SK-N-SH treated with all-trans-retinoic acid at 6 μM for 48 hours (cell line): ENCODE results near the gene SPATA6L.

Experiments used
- ATAC-seq: fragments of 200-7000 bp; cut with Tn5 transposase; 3 replicates; pipeline ENCODE4 v1.9.1; 2020; ENCODE audit warnings: mild to moderate bottlenecking, moderate library complexity
- ARNTL ChIP-seq: fragments of 450-650 bp; formaldehyde crosslinking; IDR thresholded peaks from 2 replicates; pipeline ENCODE4 v1.5.0; 2020; ENCODE audit warnings: low read depth, mild to moderate bottlenecking, moderate library complexity, borderline replicate concordance
- BACH2 ChIP-seq: fragments of 250-450 bp; sonication (Bioruptor Pico); IDR thresholded peaks from 2 replicates; pipeline ENCODE4 v1.9.0; 2021; ENCODE audit warnings: mild to moderate bottlenecking, borderline replicate concordance
- CSDC2 ChIP-seq: fragments of 250-450 bp; sonication (Bioruptor Pico); IDR thresholded peaks from 2 replicates; pipeline ENCODE4 v1.5.0; 2020; ENCODE audit warnings: mild to moderate bottlenecking, moderate library complexity
- ESRRG ChIP-seq: fragments of 250-450 bp; sonication (Bioruptor Pico); IDR thresholded peaks from 2 replicates; pipeline ENCODE4 v1.6.1; 2021; ENCODE audit warnings: mild to moderate bottlenecking
- GLIS3 ChIP-seq: fragments of 250-450 bp; sonication (Bioruptor Pico); IDR thresholded peaks from 2 replicates; pipeline ENCODE4 v1.5.0; 2020; ENCODE audit warnings: mild to moderate bottlenecking, moderate library complexity
- OSR1 ChIP-seq: fragments of 250-450 bp; sonication (Bioruptor Pico); IDR thresholded peaks from 2 replicates; pipeline ENCODE4 v1.8.0; 2022; ENCODE audit warnings: moderate library complexity, mild to moderate bottlenecking, inconsistent platforms
- PPARA ChIP-seq: fragments of 250-450 bp; sonication (Bioruptor Pico); IDR thresholded peaks from 2 replicates; pipeline ENCODE4 v1.5.0; 2020; ENCODE audit warnings: mild to moderate bottlenecking, borderline replicate concordance
- RARB ChIP-seq: fragments of 250-450 bp; sonication (Bioruptor Pico); IDR thresholded peaks from 2 replicates; pipeline ENCODE4 v1.8.0; 2021; ENCODE audit warnings: mild to moderate bottlenecking, moderate library complexity
- TCF4 ChIP-seq: fragments of 250-450 bp; sonication (Bioruptor Pico); IDR thresholded peaks from 2 replicates; pipeline ENCODE4 v1.8.0; 2021; ENCODE audit warnings: mild to moderate bottlenecking, moderate library complexity, borderline replicate concordance
- TOX ChIP-seq: fragments of 250-450 bp; sonication (Bioruptor Pico); IDR thresholded peaks from 2 replicates; pipeline ENCODE4 v1.8.0; 2021; ENCODE audit warnings: mild to moderate bottlenecking, moderate library complexity, borderline replicate concordance
- TSHZ2 ChIP-seq: fragments of 250-450 bp; sonication (Bioruptor Pico); IDR thresholded peaks from 2 replicates; pipeline ENCODE4 v1.5.0; 2020; ENCODE audit warnings: mild to moderate bottlenecking, moderate library complexity
- ZC3H10 ChIP-seq: fragments of 250-450 bp; sonication (Bioruptor Pico); IDR thresholded peaks from 2 replicates; pipeline ENCODE4 v1.5.1; 2021; ENCODE audit warnings: mild to moderate bottlenecking, moderate library complexity
- ZFP3 ChIP-seq: fragments of 250-450 bp; sonication (Bioruptor Pico); IDR thresholded peaks from 2 replicates; pipeline ENCODE4 v1.5.0; 2020; ENCODE audit warnings: mild to moderate bottlenecking, moderate library complexity
- ZFP30 ChIP-seq: fragments of 450-650 bp; formaldehyde crosslinking; IDR thresholded peaks from 2 replicates; pipeline ENCODE4 v1.5.0; 2022; ENCODE audit warnings: mild to moderate bottlenecking, moderate library complexity
- ZNF565 ChIP-seq: fragments of 450-650 bp; formaldehyde crosslinking; conservative IDR thresholded peaks from 2 replicates; pipeline ENCODE4 v1.5.0; 2020; ENCODE audit warnings: low read depth, mild to moderate bottlenecking, moderate library complexity
- ZNF70 ChIP-seq: fragments of 450-650 bp; formaldehyde crosslinking; IDR thresholded peaks from 2 replicates; pipeline ENCODE4 v1.5.0; 2020; ENCODE audit warnings: mild to moderate bottlenecking, moderate library complexity
- ZNF8 ChIP-seq: fragments of 450-650 bp; formaldehyde crosslinking; IDR thresholded peaks from 2 replicates; pipeline ENCODE4 v1.5.0; 2020; ENCODE audit warnings: mild to moderate bottlenecking, moderate library complexity
- TF ChIP-seq, protein P1 (sequence below): fragments of 250-450 bp; sonication (Bioruptor Pico); IDR thresholded peaks from 2 replicates; pipeline ENCODE4 v1.8.0; 2021; ENCODE audit warnings: low read depth, mild to moderate bottlenecking, moderate library complexity, borderline replicate concordance
- TF ChIP-seq, protein P2 (sequence below): fragments of 250-450 bp; sonication (Bioruptor Pico); IDR thresholded peaks from 2 replicates; pipeline ENCODE4 v1.5.1; 2020; ENCODE audit warnings: low read depth, mild to moderate bottlenecking, moderate library complexity
- TF ChIP-seq, protein P3 (sequence below): fragments of 250-450 bp; sonication (Bioruptor Pico); IDR thresholded peaks from 2 replicates; pipeline ENCODE4 v1.5.1; 2021; ENCODE audit warnings: mild to moderate bottlenecking, moderate library complexity

SPATA6L gene

GRCh38 chr9:4603830-4604229 is 62.5 kb downstream of the SPATA6L start (continued):
- TF ChIP-seq ARNTL (CRISPR knock-in tag) (no peak), CSDC2 (no peak)

DNA sequence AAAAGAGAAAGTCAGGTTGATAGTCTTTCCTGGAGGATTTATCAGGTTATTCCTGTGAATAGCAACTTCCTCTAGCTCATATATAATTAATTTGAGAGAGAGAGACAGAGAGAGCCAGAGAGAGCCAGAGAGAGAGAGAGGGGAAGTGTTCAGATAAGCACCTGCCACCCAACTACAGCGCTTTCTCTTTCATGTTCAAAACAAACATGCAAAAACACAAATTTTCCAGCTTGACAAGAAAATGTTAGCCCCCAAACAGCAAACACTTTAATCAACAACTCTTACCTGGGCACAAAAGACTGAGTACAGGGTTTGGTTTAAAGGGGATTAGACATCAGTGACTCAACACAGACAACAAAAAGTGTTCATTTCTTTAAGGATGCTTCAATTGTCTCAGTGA is 65.9 kb downstream of the SPATA6L start:
- ATAC-seq = no peak
- TF ChIP-seq, protein P1, sequence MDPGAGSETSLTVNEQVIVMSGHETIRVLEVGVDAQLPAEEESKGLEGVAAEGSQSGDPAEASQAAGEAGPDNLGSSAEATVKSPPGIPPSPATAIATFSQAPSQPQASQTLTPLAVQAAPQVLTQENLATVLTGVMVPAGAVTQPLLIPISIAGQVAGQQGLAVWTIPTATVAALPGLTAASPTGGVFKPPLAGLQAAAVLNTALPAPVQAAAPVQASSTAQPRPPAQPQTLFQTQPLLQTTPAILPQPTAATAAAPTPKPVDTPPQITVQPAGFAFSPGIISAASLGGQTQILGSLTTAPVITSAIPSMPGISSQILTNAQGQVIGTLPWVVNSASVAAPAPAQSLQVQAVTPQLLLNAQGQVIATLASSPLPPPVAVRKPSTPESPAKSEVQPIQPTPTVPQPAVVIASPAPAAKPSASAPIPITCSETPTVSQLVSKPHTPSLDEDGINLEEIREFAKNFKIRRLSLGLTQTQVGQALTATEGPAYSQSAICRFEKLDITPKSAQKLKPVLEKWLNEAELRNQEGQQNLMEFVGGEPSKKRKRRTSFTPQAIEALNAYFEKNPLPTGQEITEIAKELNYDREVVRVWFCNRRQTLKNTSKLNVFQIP = no peak
- TF ChIP-seq ZNF8 (CRISPR knock-in tag) (no peak), ZNF70 (no peak), TCF4 (CRISPR knock-in tag) (no peak), OSR1 (CRISPR knock-in tag) (no peak), ZFP3 (CRISPR knock-in tag) (no peak), ZFP30 (CRISPR knock-in tag) (no peak), BACH2 (no peak), GLIS3 (CRISPR knock-in tag) (no peak), TSHZ2 (CRISPR knock-in tag) (no peak), ESRRG (no peak)
- TF ChIP-seq, protein P2, sequence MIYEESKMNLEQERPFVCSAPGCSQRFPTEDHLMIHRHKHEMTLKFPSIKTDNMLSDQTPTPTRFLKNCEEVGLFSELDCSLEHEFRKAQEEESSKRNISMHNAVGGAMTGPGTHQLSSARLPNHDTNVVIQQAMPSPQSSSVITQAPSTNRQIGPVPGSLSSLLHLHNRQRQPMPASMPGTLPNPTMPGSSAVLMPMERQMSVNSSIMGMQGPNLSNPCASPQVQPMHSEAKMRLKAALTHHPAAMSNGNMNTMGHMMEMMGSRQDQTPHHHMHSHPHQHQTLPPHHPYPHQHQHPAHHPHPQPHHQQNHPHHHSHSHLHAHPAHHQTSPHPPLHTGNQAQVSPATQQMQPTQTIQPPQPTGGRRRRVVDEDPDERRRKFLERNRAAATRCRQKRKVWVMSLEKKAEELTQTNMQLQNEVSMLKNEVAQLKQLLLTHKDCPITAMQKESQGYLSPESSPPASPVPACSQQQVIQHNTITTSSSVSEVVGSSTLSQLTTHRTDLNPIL = no peak
- TF ChIP-seq, protein P3, sequence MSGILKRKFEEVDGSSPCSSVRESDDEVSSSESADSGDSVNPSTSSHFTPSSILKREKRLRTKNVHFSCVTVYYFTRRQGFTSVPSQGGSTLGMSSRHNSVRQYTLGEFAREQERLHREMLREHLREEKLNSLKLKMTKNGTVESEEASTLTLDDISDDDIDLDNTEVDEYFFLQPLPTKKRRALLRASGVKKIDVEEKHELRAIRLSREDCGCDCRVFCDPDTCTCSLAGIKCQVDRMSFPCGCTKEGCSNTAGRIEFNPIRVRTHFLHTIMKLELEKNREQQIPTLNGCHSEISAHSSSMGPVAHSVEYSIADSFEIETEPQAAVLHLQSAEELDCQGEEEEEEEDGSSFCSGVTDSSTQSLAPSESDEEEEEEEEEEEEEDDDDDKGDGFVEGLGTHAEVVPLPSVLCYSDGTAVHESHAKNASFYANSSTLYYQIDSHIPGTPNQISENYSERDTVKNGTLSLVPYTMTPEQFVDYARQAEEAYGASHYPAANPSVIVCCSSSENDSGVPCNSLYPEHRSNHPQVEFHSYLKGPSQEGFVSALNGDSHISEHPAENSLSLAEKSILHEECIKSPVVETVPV (CRISPR knock-in tag) = no peak

DNA sequence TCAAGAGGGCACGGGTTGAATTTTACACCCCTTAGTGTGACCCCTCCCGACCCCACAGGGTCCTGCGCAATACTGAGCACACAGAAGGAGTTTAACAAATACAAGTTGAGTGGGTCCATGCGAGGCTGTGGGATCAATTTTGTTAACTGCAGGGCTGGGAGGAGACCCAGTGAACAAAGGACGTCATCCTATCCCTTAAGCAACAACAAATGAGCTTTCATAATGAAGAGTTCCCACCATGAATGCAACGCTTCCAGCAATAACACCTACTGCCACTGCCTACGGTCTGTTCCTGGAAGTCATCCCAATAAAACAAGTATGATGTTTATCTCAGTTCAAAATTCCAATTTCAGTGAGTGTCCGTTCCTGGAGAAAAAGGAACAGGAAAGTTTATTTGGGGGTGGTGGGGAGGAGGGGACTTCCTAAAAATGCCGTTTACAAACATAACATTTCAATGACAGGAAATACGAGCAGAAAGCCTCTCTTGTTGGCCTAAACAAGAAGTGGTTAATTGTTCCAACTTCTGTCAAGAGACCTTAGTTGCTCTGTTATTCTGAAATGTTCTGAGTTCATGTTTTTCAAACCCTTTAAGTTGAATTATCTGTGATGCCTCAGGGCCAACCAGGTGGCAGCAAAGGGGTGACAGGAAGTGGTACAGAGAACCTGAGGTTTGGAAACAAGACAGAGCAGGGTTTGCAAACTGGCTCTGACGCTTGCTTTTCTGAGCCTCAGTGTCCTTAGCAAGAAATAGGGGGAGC is 69.9 kb downstream of the SPATA6L start:
- TF ChIP-seq ZNF565 (no peak), BACH2 (no peak), CSDC2 (no peak), RARB (CRISPR knock-in tag) (no peak)
- TF ChIP-seq, protein P3 (CRISPR knock-in tag) = no peak
- ATAC-seq = no peak

DNA sequence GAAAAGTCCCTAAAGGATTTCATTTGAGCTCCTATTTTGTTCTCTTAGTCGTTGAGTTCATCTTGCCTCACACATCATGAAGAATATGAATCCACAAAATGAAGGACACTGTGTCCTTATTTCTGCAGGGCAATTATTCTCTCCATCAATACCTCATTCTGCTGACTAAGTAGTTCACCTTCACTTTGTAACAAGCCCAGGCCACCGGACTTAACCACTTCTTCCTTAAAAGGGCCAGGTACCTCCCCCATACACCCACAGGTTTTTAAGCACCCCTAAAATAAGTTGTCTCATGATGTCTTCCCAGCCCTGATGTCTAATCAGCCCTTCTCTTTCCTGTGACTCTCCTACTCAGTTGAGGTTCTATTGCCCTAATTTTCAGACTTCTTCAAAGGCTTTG is 71.3 kb downstream of the SPATA6L start:
- TF ChIP-seq ARNTL (CRISPR knock-in tag) = no peak
- no peak for ATAC-seq

GRCh38 chr9:4594545-4594944 is 71.7 kb downstream of the SPATA6L start:
- ATAC-seq = no peak
- TF ChIP-seq TOX (CRISPR knock-in tag) (no peak), TSHZ2 (CRISPR knock-in tag) (no peak), ZC3H10 (no peak), GLIS3 (CRISPR knock-in tag) (no peak), PPARA (no peak), ZNF70 (no peak), CSDC2 (no peak), OSR1 (CRISPR knock-in tag) (no peak), ZNF8 (CRISPR knock-in tag) (no peak), TCF4 (CRISPR knock-in tag) (no peak), ZFP3 (CRISPR knock-in tag) (no peak), RARB (CRISPR knock-in tag) (no peak), ZFP30 (CRISPR knock-in tag) (no peak), BACH2 (no peak)
- TF ChIP-seq, protein P3 (CRISPR knock-in tag) = no peak
